GM12872 (cell line): Measurements from ENCODE around the gene PTGIR.

Source experiments
- CTCF ChIP-seq: IDR thresholded peaks from 3 replicates; pipeline ENCODE4 v1.5.1; 2011; ENCODE audit warnings: low read depth, mild to moderate bottlenecking, low read length, moderate library complexity; ENCODE audit not compliant: insufficient read depth

Gene PTGIR

DNA sequence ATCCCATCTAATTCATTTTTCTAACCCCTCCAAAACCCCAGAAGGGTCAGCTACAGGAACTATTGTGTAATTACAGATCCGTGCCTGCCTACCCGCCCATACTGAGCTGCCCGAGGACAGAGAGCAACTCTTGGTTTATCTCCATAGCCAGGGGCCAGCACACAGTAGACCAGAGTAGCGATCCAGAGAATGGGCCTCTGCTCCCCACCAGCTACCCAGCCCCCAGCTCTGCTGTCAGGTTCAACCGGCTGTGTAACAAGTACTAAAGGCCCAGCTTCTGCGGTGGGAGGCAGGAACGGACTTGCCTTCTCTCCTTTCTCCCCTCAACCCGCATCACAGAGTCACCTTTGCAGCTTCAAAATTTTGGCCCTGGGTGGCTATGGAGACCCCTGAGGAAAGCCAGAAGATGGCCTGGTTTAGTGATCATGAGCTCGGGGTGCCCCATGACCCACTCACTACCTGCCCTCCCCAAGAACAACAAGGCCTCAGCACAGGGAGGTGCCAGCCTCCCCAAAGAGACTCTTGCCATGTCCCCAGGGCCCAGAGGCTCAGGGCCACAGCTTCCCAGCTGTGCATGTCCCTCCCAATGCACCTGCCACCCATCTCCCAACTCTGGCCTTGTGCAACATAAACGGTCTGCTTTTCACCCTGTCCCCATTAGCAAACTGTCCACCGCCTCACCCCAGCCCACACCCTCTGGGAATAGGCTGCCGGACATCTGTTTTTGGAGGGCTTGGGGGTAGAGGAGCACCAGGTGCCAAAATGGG, 18.0 kb downstream of the PTGIR start:
- no peak for TF ChIP-seq CTCF

DNA sequence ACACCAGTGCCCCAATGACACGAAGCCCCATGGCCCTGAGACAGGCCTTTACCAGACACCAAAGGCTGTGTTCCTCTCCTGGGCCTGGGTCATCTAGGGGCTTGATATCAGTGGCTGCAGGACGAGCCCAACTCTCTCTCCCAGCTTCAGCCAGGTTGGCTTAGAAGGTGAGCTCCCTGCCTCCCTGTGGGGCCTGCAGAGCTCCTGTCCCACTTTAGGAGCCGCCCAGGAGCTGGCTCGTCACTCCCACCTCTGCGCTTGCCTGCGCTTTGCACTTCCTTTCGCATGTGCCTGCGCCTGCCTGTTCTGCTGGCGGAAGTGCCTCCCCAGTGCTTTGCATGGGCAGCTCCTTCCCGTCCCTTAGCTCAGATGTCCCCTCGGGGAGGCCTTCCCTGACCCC, 18.9 kb downstream of the PTGIR start:
- TF ChIP-seq CTCF = no peak

GRCh38 chr19:46605356-46605821, 19.5 kb downstream of the PTGIR start:
- no peak for TF ChIP-seq CTCF

DNA sequence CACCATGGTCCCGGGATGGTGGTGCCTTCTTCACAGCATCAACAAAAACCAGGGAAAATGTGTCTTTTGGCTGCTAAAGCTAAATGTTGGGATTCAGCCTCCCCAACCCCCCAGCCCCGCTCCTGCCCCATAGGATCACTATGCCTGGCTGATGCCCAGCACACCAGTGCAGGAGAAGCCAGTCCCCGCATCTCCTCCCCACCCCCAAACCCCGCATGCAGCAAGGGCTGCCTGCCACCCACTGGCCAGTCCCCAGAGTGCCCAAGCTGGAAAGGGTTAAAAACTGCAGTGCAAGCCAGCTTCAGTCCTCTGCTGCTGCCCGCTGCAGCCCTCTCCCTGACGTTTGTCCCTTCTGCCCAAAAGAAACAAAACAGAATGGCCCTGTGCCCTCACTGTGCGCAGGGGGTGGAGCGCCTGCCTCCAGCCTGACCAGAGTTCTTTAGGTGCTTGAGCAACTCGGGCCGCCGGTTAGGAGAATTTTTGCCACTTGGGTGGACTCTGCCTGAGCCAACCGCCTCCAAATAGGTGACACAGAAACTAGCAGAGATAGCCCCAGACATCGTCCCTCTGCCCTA, 20.0 kb downstream of the PTGIR start:
- TF ChIP-seq CTCF = no peak

DNA sequence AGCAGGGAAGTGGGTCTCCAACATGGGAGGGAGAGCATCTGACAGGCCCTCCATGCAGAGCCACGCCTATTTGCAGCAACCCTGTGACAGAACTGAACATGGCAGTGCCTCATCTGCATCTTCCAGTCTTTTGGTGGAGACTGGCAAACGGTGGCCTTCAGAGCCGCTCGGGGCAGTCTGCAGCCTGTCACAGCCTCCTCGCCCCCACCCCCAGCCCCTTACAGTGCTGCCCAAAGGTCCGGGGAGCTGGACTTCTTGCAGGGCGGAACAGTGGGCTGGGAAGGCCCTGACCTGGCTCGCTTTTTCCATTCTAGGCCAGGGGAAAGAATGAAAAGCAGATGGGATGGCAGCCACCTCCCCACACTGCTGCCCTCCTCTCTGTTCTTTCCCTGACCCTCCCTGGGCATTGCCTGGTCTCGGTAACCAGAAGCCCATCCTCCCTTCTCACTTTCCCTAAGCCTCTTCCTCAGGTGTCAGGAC, 21.1 kb downstream of the PTGIR start:
- no peak for TF ChIP-seq CTCF

GRCh38 chr19:46603195-46603637, 21.7 kb downstream of the PTGIR start:
- no peak for TF ChIP-seq CTCF

DNA sequence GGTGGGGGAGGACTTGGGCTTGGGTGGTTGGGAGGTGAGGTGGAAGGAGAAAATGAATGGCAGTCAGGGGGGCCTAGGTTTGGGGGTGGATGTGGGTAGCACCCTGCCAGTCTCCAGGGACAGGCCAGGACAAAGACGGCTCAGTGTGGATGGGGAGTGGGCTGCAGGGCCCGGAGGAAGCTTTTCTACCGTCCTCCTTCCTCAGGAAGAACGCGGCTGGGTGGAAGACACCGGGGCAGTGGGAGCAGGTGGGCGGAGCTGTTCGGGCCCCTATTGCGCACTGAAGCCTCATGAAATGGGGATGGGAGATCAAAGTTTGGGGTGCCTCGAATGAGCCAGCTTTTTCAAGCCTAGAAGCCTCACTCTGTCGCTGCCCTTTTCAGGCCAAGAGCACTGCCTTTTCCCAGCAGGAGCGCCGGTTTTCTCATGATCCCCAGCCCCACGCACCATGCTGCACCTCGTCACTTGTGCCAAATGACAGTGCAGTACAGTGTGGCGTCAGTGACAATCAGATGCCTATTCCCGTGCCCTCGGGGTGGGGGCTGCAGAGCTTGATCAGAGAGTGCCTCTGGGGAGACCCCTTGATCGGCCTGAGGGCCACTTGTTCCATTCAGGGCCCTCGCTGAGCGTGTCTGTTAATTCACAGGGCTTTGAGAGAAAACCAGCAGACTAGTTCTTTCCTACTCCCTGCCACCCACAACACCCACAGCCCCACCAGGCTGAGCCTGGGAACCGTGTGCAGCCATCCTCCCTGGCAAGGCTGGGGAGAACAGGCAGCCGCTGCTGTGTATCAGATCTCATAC, 22.3 kb downstream of the PTGIR start:
- no peak for TF ChIP-seq CTCF
